ENCODE measurements around the gene SAP30L.

DNA sequence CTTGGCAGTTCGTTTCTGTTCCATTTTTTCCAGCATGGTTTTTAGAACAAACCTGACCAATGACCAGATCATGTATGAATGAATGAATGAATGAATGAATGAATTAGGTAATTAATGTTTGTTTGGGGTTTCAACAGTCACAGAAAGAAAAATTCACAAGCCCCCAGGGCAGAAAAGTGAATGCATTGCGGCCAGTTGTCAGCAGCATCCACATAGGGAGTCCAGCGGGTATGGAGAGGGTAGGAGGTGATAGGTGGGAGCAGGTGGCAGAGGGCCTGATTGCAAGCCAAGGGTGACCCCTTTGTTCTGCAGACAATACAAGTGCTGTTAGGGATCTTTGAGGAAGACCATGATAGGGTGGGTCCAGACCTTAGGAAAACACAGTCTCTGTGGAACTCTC is 49.7 kb upstream of the SAP30L start:
- TF ChIP-seq EZH2 (IDR thresholded peaks at IDR 0.05) (no peak), POLR2AphosphoS5 (IDR thresholded peaks at IDR 0.05; ENCODE audit: borderline replicate concordance, low read depth, low read length) (no peak), FOXP2 (optimal IDR thresholded peaks at IDR 0.05; ENCODE audit: control extremely low read depth, extremely low read length, insufficient read depth) (no peak)

All from SK-N-MC (cell line).